MCF 10A (cell line): ENCODE measurements around the gene GPR179. TPM values are rescaled to one million over a fixed set of nuclear protein-coding genes. Genes with fewer than 3 reads are reported as not detected.
A peak's percentile ranks its signal among the peaks of the same experiment; 100 is the strongest.

ENCODE experiments used
- BruUV-seq: library from RNA; stranded (reverse); fragments of 400-500 nt; replicated peaks from 2 replicates; lab custom pipeline; 2021; lab: Mats Ljungman, UMichigan
- CTCF ChIA-PET: fragments of 300-600 bp; sonication (Branson Sonifier 250); formaldehyde crosslinking; extraction: SDS; loops from one replicate; lab custom pipeline; 2021; ENCODE audit warnings: antibody characterized with exemption, inconsistent platforms; lab: Yijun Ruan, JAX
- POLR2A ChIA-PET: fragments of 300-600, 350-650 bp; sonication (Branson Sonifier 250); formaldehyde crosslinking; extraction: SDS; loops from one replicate; lab custom pipeline; 2020; ENCODE audit warnings: antibody characterized with exemption, inconsistent platforms; lab: Yijun Ruan, JAX
- DNase-seq: peaks from one replicate; pipeline ENCODE4 v3.0.0-alpha.2; 2018; ENCODE audit not compliant: unreplicated experiment
- H3K27ac Mint-ChIP-seq: one replicate; pipeline ENCODE4 v1.8.0; 2022; ENCODE audit warnings: mild to moderate bottlenecking, low read depth, mixed read lengths; ENCODE audit not compliant: unreplicated experiment
- H3K27me3 Mint-ChIP-seq: one replicate; pipeline ENCODE4 v1.8.0; 2022; ENCODE audit warnings: mixed read lengths; ENCODE audit not compliant: insufficient read depth, unreplicated experiment
- H3K36me3 Mint-ChIP-seq: one replicate; pipeline ENCODE4 v1.8.0; 2022; ENCODE audit warnings: mild to moderate bottlenecking, moderate library complexity, mixed read lengths; ENCODE audit not compliant: insufficient read depth, unreplicated experiment
- H3K4me1 Mint-ChIP-seq: one replicate; pipeline ENCODE4 v1.8.0; 2022; ENCODE audit warnings: mixed read lengths; ENCODE audit not compliant: insufficient read depth, unreplicated experiment
- H3K4me3 Mint-ChIP-seq: one replicate; pipeline ENCODE4 v1.8.0; 2022; ENCODE audit warnings: mild to moderate bottlenecking, moderate library complexity, mixed read lengths; ENCODE audit not compliant: unreplicated experiment
- H3K9me3 Mint-ChIP-seq: one replicate; pipeline ENCODE4 v1.8.0; 2022; ENCODE audit warnings: mixed read lengths; ENCODE audit not compliant: unreplicated experiment
- intact Hi-C: fragments of 100-400 bp; cut with micrococcal nuclease; formaldehyde crosslinking; loops from 2 replicates; pipeline ENCODE4 v1.14.1; 2022
- total RNA-seq: library from RNA; stranded (reverse); gene quantifications from 2 replicates; pipeline ENCODE4 v1.2.3, GENCODE V29; 2022
- TF ChIP-seq, protein P1 (sequence below): fragments of 200-600 bp; IDR thresholded peaks from one replicate; pipeline ENCODE4 v1.8.0; 2022; ENCODE audit warnings: antibody characterized with exemption, mild to moderate bottlenecking; ENCODE audit not compliant: unreplicated experiment

Gene GPR179
- total RNA-seq, 1 experiment from 2014 or later: 0.09 TPM

- H3K4me3 Mint-ChIP-seq: no peak overlapping the region
- ChIA-PET POLR2A (interaction anchor here (0.6 to 1.8 kb wide), 2 partner anchors 13 to 111 kb away, joined by 3 to 7 read pairs; no protein-coding TSS in a partner anchor), CTCF (interaction anchor here (1.0 to 1.4 kb wide), 2 partner anchors 21 to 27 kb away, joined by 3 to 7 read pairs; no protein-coding TSS in a partner anchor)
Observed at GRCh38 chr17:38327936-38328335, 15.8 kb downstream of the GPR179 start.

GRCh38 chr17:38326996-38327792 lies 16.6 kb downstream of the GPR179 start:
- intact Hi-C loops: no loop called here
- POLR2A ChIA-PET: interaction anchor here (1.8 kb wide), 1 partner anchor 14 kb away, joined by 7 read pairs; no protein-coding TSS in a partner anchor
- Mint-ChIP-seq H3K9me3 (no peaks in the 10 kb centered on the region), H3K27me3 (peaks cover 35% of the 10 kb centered on the region), H3K4me1 (peaks cover 14% of the 10 kb centered on the region), H3K4me3 (no peak overlapping the region), H3K36me3 (peaks cover 19% of the 10 kb centered on the region), H3K27ac (no peak overlapping the region)
- DNase-seq: no peak
- no TSS peak for BruUV-seq
- CTCF ChIA-PET: interaction anchor here (1.4 to 1.7 kb wide), 2 partner anchors 22 kb away, joined by 6 to 7 read pairs; no protein-coding TSS in a partner anchor
- TF ChIP-seq, protein P1, sequence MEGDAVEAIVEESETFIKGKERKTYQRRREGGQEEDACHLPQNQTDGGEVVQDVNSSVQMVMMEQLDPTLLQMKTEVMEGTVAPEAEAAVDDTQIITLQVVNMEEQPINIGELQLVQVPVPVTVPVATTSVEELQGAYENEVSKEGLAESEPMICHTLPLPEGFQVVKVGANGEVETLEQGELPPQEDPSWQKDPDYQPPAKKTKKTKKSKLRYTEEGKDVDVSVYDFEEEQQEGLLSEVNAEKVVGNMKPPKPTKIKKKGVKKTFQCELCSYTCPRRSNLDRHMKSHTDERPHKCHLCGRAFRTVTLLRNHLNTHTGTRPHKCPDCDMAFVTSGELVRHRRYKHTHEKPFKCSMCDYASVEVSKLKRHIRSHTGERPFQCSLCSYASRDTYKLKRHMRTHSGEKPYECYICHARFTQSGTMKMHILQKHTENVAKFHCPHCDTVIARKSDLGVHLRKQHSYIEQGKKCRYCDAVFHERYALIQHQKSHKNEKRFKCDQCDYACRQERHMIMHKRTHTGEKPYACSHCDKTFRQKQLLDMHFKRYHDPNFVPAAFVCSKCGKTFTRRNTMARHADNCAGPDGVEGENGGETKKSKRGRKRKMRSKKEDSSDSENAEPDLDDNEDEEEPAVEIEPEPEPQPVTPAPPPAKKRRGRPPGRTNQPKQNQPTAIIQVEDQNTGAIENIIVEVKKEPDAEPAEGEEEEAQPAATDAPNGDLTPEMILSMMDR: no peak

More at GRCh38 chr17:38327936-38328335, 15.8 kb downstream of the GPR179 start:
- BruUV-seq: no TSS peak
- TF ChIP-seq, protein P1: no peak
- Mint-ChIP-seq H3K4me1 (peaks cover 14% of the 10 kb centered on the region), H3K36me3 (peaks cover 12% of the 10 kb centered on the region), H3K27ac (no peak overlapping the region), H3K9me3 (no peaks in the 10 kb centered on the region), H3K27me3 (peaks cover 35% of the 10 kb centered on the region)
- no peak for DNase-seq
- intact Hi-C loops: no loop called here

DNA sequence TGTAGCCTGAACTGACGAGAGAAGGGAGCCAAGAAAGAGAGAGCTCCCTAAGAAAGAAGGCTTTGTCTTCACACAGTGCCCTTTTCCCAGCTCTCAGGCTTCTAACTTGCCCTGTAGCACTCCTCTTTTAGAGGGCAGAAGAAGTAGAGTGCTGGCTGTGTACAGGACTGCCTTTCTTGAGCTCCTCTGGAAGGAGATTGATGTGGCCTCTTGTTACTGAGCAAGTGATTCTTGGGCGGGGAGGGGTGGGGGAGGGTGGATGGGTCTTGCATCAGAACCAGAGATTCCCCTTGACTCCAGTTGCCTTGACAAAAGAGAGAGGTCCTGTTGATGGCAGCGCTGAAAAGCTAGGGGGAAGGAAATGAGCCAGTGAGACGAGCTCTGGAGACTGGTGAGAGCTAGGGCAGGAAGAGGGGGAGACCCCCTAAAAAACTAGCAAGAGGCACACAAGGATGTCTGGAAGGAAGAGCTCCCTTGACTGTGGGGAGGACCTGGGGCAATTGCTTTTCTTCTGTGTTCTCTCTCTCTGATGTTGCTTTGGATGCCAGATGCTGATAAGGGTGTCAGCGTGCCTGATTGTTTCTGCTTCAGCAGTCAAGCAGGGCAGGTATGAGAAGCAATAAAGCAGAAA lies 18.4 kb downstream of the GPR179 start:
- no peaks in the 10 kb centered on the region for H3K9me3 Mint-ChIP-seq
- BruUV-seq: no TSS peak
- intact Hi-C loops: no loop called here
- H3K27me3 Mint-ChIP-seq: peaks cover 35% of the 10 kb centered on the region
- peaks cover 36% of the 10 kb centered on the region for H3K36me3 Mint-ChIP-seq
- ChIA-PET POLR2A (interaction anchor here (0.5 to 1.0 kb wide), 2 partner anchors 24 to 26 kb away, joined by 3 read pairs; partner anchors contain the start of gene SOCS7), CTCF (interaction anchor here (0.6 to 1.7 kb wide), 2 partner anchors 24 to 674 kb away, joined by 3 to 6 read pairs; no protein-coding TSS in a partner anchor)
- H3K4me3 Mint-ChIP-seq: no peak overlapping the region
- peak overlapping the region; percentile 49 for H3K27ac Mint-ChIP-seq
- TF ChIP-seq, protein P1: no peak
- DNase-seq: no peak
- peaks cover 14% of the 10 kb centered on the region for H3K4me1 Mint-ChIP-seq

DNA sequence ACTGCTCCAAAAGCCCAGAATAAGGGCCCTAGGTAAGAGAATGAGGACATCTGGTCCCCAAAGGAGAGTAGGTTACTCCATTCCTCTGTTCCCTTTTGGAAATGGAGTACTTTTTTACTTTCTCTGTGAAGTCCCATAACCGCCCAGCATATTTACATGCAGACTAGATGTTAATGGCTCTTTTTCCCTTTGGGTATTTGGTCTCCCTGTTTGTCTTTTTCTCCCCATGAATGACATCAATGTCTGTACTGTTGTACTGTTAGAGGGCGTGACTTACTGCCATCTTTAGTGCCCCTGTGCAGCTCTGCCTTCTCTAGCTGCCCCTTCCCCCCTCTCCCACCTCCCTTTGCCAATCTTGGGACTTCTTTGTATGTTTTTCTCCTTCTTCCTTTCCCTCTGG lies 19.0 kb downstream of the GPR179 start:
- TF ChIP-seq, protein P1: no peak
- POLR2A ChIA-PET: interaction anchor here (1.0 to 1.1 kb wide), 2 partner anchors 27 to 90 kb away, joined by 3 to 4 read pairs; partner anchors contain the start of gene SOCS7

More for the DNA sequence above, 19.0 kb downstream of the GPR179 start:
- H3K4me1 Mint-ChIP-seq: peaks cover 14% of the 10 kb centered on the region
- intact Hi-C loops: no loop called here
- no peak for DNase-seq
- H3K27me3 Mint-ChIP-seq: peaks cover 33% of the 10 kb centered on the region
- CTCF ChIA-PET: interaction anchor here (0.9 to 5.2 kb wide), 2 partner anchors 8 to 9 kb away, joined by 5 to 49 read pairs; no protein-coding TSS in a partner anchor
- peaks cover 42% of the 10 kb centered on the region for H3K36me3 Mint-ChIP-seq
- H3K27ac Mint-ChIP-seq: no peak overlapping the region
- no peaks in the 10 kb centered on the region for H3K9me3 Mint-ChIP-seq
- BruUV-seq: no TSS peak
- H3K4me3 Mint-ChIP-seq: no peak overlapping the region
